ACC112 (cell line): ENCODE data around the gene PACSIN1.

Experiments
- H2AFZ ChIP-seq: fragments of 200-600 bp; sonication (generic); one replicate; pipeline ENCODE4 v1.6.0; 2017; ENCODE audit warnings: antibody characterized with exemption, low read length; ENCODE audit not compliant: unreplicated experiment
- H3K27ac ChIP-seq: fragments of 200-600 bp; sonication (generic); 2 replicates; pipeline ENCODE4 v1.5.1; 2014; ENCODE audit warnings: low read depth, mild to moderate bottlenecking, antibody characterized with exemption, low read length, moderate library complexity
- H3K27me3 ChIP-seq: fragments of 200-600 bp; sonication (generic); 2 replicates; pipeline ENCODE4 v1.6.1; 2014; ENCODE audit warnings: mild to moderate bottlenecking, antibody characterized with exemption, low read length, moderate library complexity, mixed read lengths; ENCODE audit not compliant: insufficient read depth
- H3K36me3 ChIP-seq: fragments of 200-600 bp; sonication (generic); 2 replicates; pipeline ENCODE4 v1.6.1; 2016; ENCODE audit warnings: mild to moderate bottlenecking, antibody characterized with exemption, low read length, moderate library complexity, mixed read lengths; ENCODE audit not compliant: insufficient read depth
- H3K4me1 ChIP-seq: fragments of 200-600 bp; sonication (generic); one replicate; pipeline ENCODE4 v1.6.1; 2016; ENCODE audit warnings: low read length, mixed read lengths; ENCODE audit not compliant: insufficient read depth, unreplicated experiment, control insufficient read depth
- H3K4me3 ChIP-seq: fragments of 200-600 bp; sonication (generic); 2 replicates; pipeline ENCODE4 v1.5.1; 2014; ENCODE audit warnings: mild to moderate bottlenecking, low read depth, low read length
- H3K79me2 ChIP-seq: fragments of 200-600 bp; sonication (generic); one replicate; pipeline ENCODE4 v1.6.0; 2016; ENCODE audit warnings: low read length; ENCODE audit not compliant: control insufficient read depth, unreplicated experiment, insufficient read depth

PACSIN1 gene

GRCh38 chr6:34549026-34549803, 83.3 kb downstream of the PACSIN1 start:
- no peaks in the 10 kb centered on the region for H3K27me3 ChIP-seq
- H3K36me3 ChIP-seq, result no peaks in the 10 kb centered on the region
- H3K79me2 ChIP-seq, result no peaks in the 10 kb centered on the region
- peaks cover 3% of the 10 kb centered on the region for H3K4me1 ChIP-seq
- H2AFZ ChIP-seq, result no peak overlapping the region
- no peak overlapping the region for H3K27ac ChIP-seq
- H3K4me3 ChIP-seq, result no peak overlapping the region

- Histone ChIP-seq H3K27me3 (no peaks in the 10 kb centered on the region), H3K27ac (no peak overlapping the region), H3K36me3 (no peaks in the 10 kb centered on the region), H3K4me1 (no peaks in the 10 kb centered on the region), H3K79me2 (no peaks in the 10 kb centered on the region), H2AFZ (no peak overlapping the region), H3K4me3 (no peak overlapping the region)
Observed at GRCh38 chr6:34549804-34550202, 83.9 kb downstream of the PACSIN1 start.

GRCh38 chr6:34551720-34552119, 85.8 kb downstream of the PACSIN1 start:
- Histone ChIP-seq H2AFZ (no peak overlapping the region), H3K4me1 (no peaks in the 10 kb centered on the region), H3K36me3 (no peaks in the 10 kb centered on the region), H3K4me3 (no peak overlapping the region), H3K79me2 (no peaks in the 10 kb centered on the region), H3K27me3 (no peaks in the 10 kb centered on the region), H3K27ac (no peak overlapping the region)

- no peak overlapping the region for H2AFZ ChIP-seq
- no peak overlapping the region for H3K4me3 ChIP-seq
- H3K4me1 ChIP-seq, result no peaks in the 10 kb centered on the region
- no peaks in the 10 kb centered on the region for H3K27me3 ChIP-seq
- H3K79me2 ChIP-seq, result no peaks in the 10 kb centered on the region
- no peak overlapping the region for H3K27ac ChIP-seq
- H3K36me3 ChIP-seq, result no peaks in the 10 kb centered on the region
Observed at GRCh38 chr6:34552620-34553019, 86.7 kb downstream of the PACSIN1 start.

- Histone ChIP-seq H3K4me3 (no peak overlapping the region), H2AFZ (no peak overlapping the region), H3K27ac (no peak overlapping the region), H3K27me3 (no peaks in the 10 kb centered on the region), H3K4me1 (no peaks in the 10 kb centered on the region), H3K79me2 (no peaks in the 10 kb centered on the region), H3K36me3 (no peaks in the 10 kb centered on the region)
Observed at GRCh38 chr6:34553146-34553545, 87.3 kb downstream of the PACSIN1 start.

GRCh38 chr6:34553750-34554149, 87.9 kb downstream of the PACSIN1 start:
- Histone ChIP-seq H3K4me1 (no peaks in the 10 kb centered on the region), H3K27me3 (no peaks in the 10 kb centered on the region), H3K79me2 (no peaks in the 10 kb centered on the region), H2AFZ (no peak overlapping the region), H3K4me3 (no peak overlapping the region), H3K27ac (no peak overlapping the region), H3K36me3 (no peaks in the 10 kb centered on the region)

GRCh38 chr6:34554291-34555006, 88.6 kb downstream of the PACSIN1 start:
- Histone ChIP-seq H3K79me2 (no peaks in the 10 kb centered on the region), H3K27ac (no peak overlapping the region), H3K36me3 (no peaks in the 10 kb centered on the region), H3K27me3 (no peaks in the 10 kb centered on the region), H3K4me3 (no peak overlapping the region), H3K4me1 (no peaks in the 10 kb centered on the region), H2AFZ (no peak overlapping the region)

- no peaks in the 10 kb centered on the region for H3K4me1 ChIP-seq
- no peaks in the 10 kb centered on the region for H3K27me3 ChIP-seq
- no peak overlapping the region for H3K4me3 ChIP-seq
- no peaks in the 10 kb centered on the region for H3K79me2 ChIP-seq
- H2AFZ ChIP-seq, result no peak overlapping the region
- no peaks in the 10 kb centered on the region for H3K36me3 ChIP-seq
- H3K27ac ChIP-seq, result no peak overlapping the region
Observed at GRCh38 chr6:34555007-34555322, 89.1 kb downstream of the PACSIN1 start.

- H3K27ac ChIP-seq, result no peak overlapping the region
- H3K79me2 ChIP-seq, result no peaks in the 10 kb centered on the region
- no peaks in the 10 kb centered on the region for H3K36me3 ChIP-seq
- H3K4me1 ChIP-seq, result no peaks in the 10 kb centered on the region
- no peak overlapping the region for H3K4me3 ChIP-seq
- H2AFZ ChIP-seq, result no peak overlapping the region
- H3K27me3 ChIP-seq, result no peaks in the 10 kb centered on the region
Observed at GRCh38 chr6:34555328-34555727, 89.5 kb downstream of the PACSIN1 start.

- Histone ChIP-seq H3K4me1 (peaks cover 4% of the 10 kb centered on the region), H3K27ac (no peak within 1 kb of the TSS)
Observed at GRCh38 chr6:34556031-34556471, 90.2 kb downstream of the PACSIN1 start, which contains the start of gene SPDEF. SPDEF (minus strand) TSS chr6:34556329; CDS start chr6:34544455, 11,874 bp downstream.

GRCh38 chr6:34556493-34556892, 90.6 kb downstream of the PACSIN1 start:
- Histone ChIP-seq H3K27me3 (no peaks in the 10 kb centered on the region), H3K36me3 (no peaks in the 10 kb centered on the region), H2AFZ (no peak overlapping the region), H3K27ac (no peak overlapping the region), H3K4me3 (no peak overlapping the region), H3K79me2 (no peaks in the 10 kb centered on the region), H3K4me1 (peaks cover 6% of the 10 kb centered on the region)

More at GRCh38 chr6:34556031-34556471, 90.2 kb downstream of the PACSIN1 start, which contains the start of gene SPDEF:
- Histone ChIP-seq H2AFZ (no peak within 1 kb of the TSS), H3K27me3 (no peaks in the 10 kb centered on the region), H3K4me3 (no peak within 1 kb of the TSS), H3K79me2 (no peaks in the 10 kb centered on the region), H3K36me3 (no peaks in the 10 kb centered on the region)
